Measurements from ENCODE around the gene PCDHGC4. TPM values are rescaled to one million over a fixed set of nuclear protein-coding genes. Genes with fewer than 3 reads are reported as not detected.

Gene PCDHGC4
- total and polyA plus RNA-seq, 9 donors = 0.22 to 4.5 (median 2.3) TPM

GRCh38 chr5:141487131-141487530 is 2.3 kb downstream of the PCDHGC4 start:
- 89 to 92% (median 91%) methylated on average over 7 of the region's 7 CpGs for WGBS, 3 donors
- Histone ChIP-seq H3K4me1 (ENCODE audit: insufficient read depth) (no peaks in the 10 kb centered on the region), H3K4me3 (no peak overlapping the region), H3K36me3 (no peaks in the 10 kb centered on the region), H3K27me3 (no peaks in the 10 kb centered on the region), H3K27ac (no peak overlapping the region), H3K9me3 (no peaks in the 10 kb centered on the region)
- DNase-seq = no peak
- TF ChIP-seq POLR2A (IDR thresholded peaks at IDR 0.05) (no peak), EP300 (IDR thresholded peaks at IDR 0.05) (no peak), CTCF (IDR thresholded peaks at IDR 0.05) (no peak)
- intact Hi-C loops (cut with DNase I) = no loop called here

GRCh38 chr5:141488591-141489561 is 4.0 kb downstream of the PCDHGC4 start, which contains the start of gene PCDHGC5:
PCDHGC5 (plus strand) TSS chr5:141489081; CDS start chr5:141489241, 160 bp downstream.
- Histone ChIP-seq H3K4me1 (ENCODE audit: insufficient read depth) (peaks cover 3% of the 10 kb centered on the region), H3K27me3 (no peaks in the 10 kb centered on the region), H3K36me3 (no peaks in the 10 kb centered on the region), H3K27ac (no peak within 1 kb of the TSS), H3K9me3 (no peaks in the 10 kb centered on the region), H3K4me3 (no peak within 1 kb of the TSS)
- no peak for DNase-seq
- WGBS, 3 donors = 56 to 77% (median 72%) methylated on average over 14 of the region's 14 CpGs
- intact Hi-C loops (cut with DNase I) = no loop called here
- TF ChIP-seq POLR2A (IDR thresholded peaks at IDR 0.05) (no peak), CTCF (IDR thresholded peaks at IDR 0.05) (no peak), EP300 (IDR thresholded peaks at IDR 0.05) (no peak)

GRCh38 chr5:141489841-141490240 is 5.0 kb downstream of the PCDHGC4 start:
- Histone ChIP-seq H3K36me3 (no peaks in the 10 kb centered on the region), H3K27ac (no peak overlapping the region), H3K4me1 (ENCODE audit: insufficient read depth) (peaks cover 3% of the 10 kb centered on the region), H3K4me3 (no peak overlapping the region), H3K27me3 (no peaks in the 10 kb centered on the region), H3K9me3 (no peaks in the 10 kb centered on the region)
- 90 to 95% (median 91%) methylated on average over 10 of the region's 10 CpGs for WGBS, 3 donors
- TF ChIP-seq EP300 (IDR thresholded peaks at IDR 0.05) (no peak), POLR2A (IDR thresholded peaks at IDR 0.05) (no peak), CTCF (IDR thresholded peaks at IDR 0.05) (no peak)
- DNase-seq = no peak
- intact Hi-C loops (cut with DNase I) = no loop called here

GRCh38 chr5:141490271-141490670 is 5.4 kb downstream of the PCDHGC4 start:
- 89 to 96% (median 95%) methylated on average over 10 of the region's 10 CpGs for WGBS, 3 donors
- Histone ChIP-seq H3K4me1 (ENCODE audit: insufficient read depth) (peaks cover 4% of the 10 kb centered on the region), H3K9me3 (no peaks in the 10 kb centered on the region), H3K27ac (no peak overlapping the region), H3K27me3 (no peaks in the 10 kb centered on the region), H3K4me3 (no peak overlapping the region), H3K36me3 (no peaks in the 10 kb centered on the region)
- intact Hi-C loops (cut with DNase I) = no loop called here
- TF ChIP-seq CTCF (IDR thresholded peaks at IDR 0.05) = no peak
- TF ChIP-seq POLR2A (IDR thresholded peaks at IDR 0.05) = no peak
- TF ChIP-seq EP300 (IDR thresholded peaks at IDR 0.05) = no peak
- DNase-seq = peak in 1 of 5 donors; percentile 6
